Measurements from ENCODE around the gene CNIH3. TPM values are rescaled to one million over a fixed set of nuclear protein-coding genes. Genes with fewer than 3 reads are reported as not detected.

CNIH3 gene
- total RNA-seq, 1 experiment from 2014 or later = 4.2 TPM

GRCh38 chr1:224730965-224731364 is 114.8 kb downstream of the CNIH3 start:
- Histone ChIP-seq H2AFZ (ENCODE audit: low read length) (no peak overlapping the region), H2BK15ac (ENCODE audit: low read depth, low read length) (no peak overlapping the region), H2BK5ac (ENCODE audit: insufficient read length, low read length) (no peak overlapping the region), H3K14ac (ENCODE audit: insufficient read depth, low read length) (no peak overlapping the region), H4K20me1 (ENCODE audit: control insufficient read depth, insufficient read depth, insufficient read length) (no peaks in the 10 kb centered on the region), H3K9ac (ENCODE audit: extremely low read depth, insufficient read length, low read length) (no peak overlapping the region), H3K23me2 (ENCODE audit: insufficient read length, low read depth, low read length, poor library complexity, severe bottlenecking) (no peaks in the 10 kb centered on the region), H3K56ac (ENCODE audit: insufficient read length, low read depth, low read length) (no peak overlapping the region), H3K27ac (ENCODE audit: insufficient read length, low read depth, low read length) (no peak overlapping the region), H3K4me1 (ENCODE audit: insufficient read depth, low read length) (no peaks in the 10 kb centered on the region), H3K9me3 (ENCODE audit: control insufficient read depth, low read depth, low read length) (no peaks in the 10 kb centered on the region), H4K8ac (replicated peaks; ENCODE audit: insufficient read length, low read depth, low read length) (no peak overlapping the region), H2BK12ac (ENCODE audit: insufficient read length, low read depth, low read length) (no peak overlapping the region), H3K18ac (ENCODE audit: insufficient read length, low read depth, low read length) (no peak overlapping the region), H3K27me3 (ENCODE audit: insufficient read depth, low read length) (no peaks in the 10 kb centered on the region), H3K79me1 (ENCODE audit: insufficient read depth, low read depth, low read length, poor library complexity, severe bottlenecking) (no peaks in the 10 kb centered on the region), H3K79me2 (ENCODE audit: insufficient read depth, low read length) (no peaks in the 10 kb centered on the region), H4K5ac (ENCODE audit: insufficient read length, low read depth, low read length) (no peak overlapping the region), H3K4me2 (ENCODE audit: insufficient read depth, insufficient read length, low read length) (no peak overlapping the region), H3T11ph (ENCODE audit: low read length) (no peak overlapping the region), H3K23ac (ENCODE audit: insufficient read length, low read depth, low read length) (no peak overlapping the region), H3K4ac (ENCODE audit: low read depth, low read length) (no peak overlapping the region), H2AK5ac (ENCODE audit: insufficient read length, low read length) (no peak overlapping the region), H4K91ac (ENCODE audit: insufficient read length, low read depth, low read length) (no peak overlapping the region), H2BK20ac (ENCODE audit: low read depth, low read length, poor library complexity, severe bottlenecking) (no peak overlapping the region), H2BK120ac (ENCODE audit: low read depth, low read length, poor library complexity, severe bottlenecking) (no peak overlapping the region)
- Mint-ChIP-seq H3K4me3 (no peak overlapping the region), H3K36me3 (ENCODE audit: insufficient read depth in 1 of 3, low read depth in 3 of 3) (no peaks in the 10 kb centered on the region), H3K27me3 (ENCODE audit: low read depth) (peaks cover 3% of the 10 kb centered on the region), H3K9me3 (no peaks in the 10 kb centered on the region), H3K4me1 (peaks cover 29 to 37% of the 10 kb centered on the region in 2 experiments), H3K27ac (no peak overlapping the region)
- TF ChIP-seq CTCF (conservative IDR thresholded peaks at IDR 0.05) = no peak
- DNase-seq = no peak
